ENCODE measurements around the gene NFIB.

The NFIB gene

DNA sequence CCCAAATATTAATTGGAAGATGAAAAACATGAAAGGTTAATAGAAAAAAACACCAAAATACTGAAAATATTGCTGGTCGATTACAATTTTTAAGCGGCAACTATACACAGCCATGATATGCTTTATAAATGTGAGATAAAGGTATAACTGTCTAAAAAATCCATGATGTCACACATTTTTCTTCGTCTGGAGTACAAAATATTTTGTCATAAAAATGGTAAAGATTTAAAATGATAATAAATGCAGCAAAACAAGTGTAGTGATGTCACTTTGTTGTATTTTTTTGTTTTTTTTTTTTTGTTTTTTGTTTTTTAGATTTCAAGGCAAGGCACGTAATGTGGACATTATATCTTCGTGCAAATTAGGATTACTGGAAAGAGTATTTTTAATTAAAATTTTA lies 227.4 kb downstream of the NFIB start:
- no peak for TF ChIP-seq CTCF (IDR thresholded peaks at IDR 0.05; ENCODE audit: low read depth, low read length)

DNA sequence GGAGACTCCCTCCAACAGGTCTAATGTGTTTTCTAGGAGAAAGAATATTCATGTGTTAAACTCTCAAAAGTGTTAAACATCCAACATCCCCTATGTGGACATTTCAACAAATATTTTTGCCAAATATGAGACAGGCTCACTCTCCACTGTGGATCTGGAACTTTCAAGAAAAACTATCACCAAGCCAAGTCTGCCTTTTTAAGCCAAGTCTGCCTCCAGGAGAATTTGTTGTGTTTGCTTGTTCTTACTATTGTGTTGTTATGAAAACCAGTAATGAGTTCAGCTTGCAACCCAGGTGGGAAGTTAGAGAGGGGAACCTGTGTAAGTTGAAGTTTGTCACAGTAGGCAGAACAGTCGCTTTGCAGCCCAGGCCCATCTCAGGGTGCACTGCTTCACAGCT lies 228.1 kb downstream of the NFIB start:
- no peak for TF ChIP-seq CTCF (IDR thresholded peaks at IDR 0.05; ENCODE audit: low read depth, low read length)
- H3K4me3 ChIP-seq (ENCODE audit: low read depth, low read length): no peak overlapping the region

More for the DNA sequence above, 227.4 kb downstream of the NFIB start:
- no peak overlapping the region for H3K4me3 ChIP-seq (ENCODE audit: low read depth, low read length)

DNA sequence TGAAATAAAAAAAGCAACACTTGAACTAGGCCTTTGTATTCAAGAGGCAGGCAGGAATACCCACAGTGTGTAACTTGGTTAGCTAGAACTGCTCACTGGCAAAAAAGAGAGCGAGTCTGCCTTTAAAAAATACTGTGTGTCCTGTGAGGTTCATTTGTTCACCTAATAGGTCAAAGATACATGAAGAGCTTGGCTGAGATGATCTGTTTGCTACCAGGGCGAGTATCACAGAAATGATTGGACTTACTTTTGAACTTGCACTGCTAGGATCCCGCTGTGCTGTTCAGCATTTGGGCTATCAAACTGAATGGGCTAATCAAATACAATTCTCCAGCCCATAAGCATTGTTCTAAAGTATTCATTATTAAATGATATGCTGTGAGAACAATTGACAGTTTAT lies 229.1 kb downstream of the NFIB start:
- no peak overlapping the region for H3K4me3 ChIP-seq (ENCODE audit: low read depth, low read length)
- no peak for TF ChIP-seq CTCF (IDR thresholded peaks at IDR 0.05; ENCODE audit: low read depth, low read length)

DNA sequence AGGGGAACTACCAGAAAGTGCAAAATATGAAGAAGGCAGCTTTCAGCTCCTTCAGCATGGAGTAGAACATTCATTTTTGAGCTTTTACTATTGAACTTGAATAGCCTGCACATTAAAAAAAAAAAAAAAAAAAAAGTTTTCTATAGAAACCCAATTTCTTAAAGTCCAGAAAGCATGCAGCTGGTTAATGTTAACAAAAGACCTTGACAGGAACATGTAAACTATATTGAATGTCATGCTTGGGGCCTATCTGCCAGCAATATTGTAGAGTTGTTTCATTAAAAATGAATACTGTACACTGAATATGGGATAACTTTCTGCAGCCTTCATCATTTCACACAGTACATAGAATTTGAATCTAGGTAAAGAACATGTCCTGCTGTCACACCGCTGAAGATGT lies 230.6 kb downstream of the NFIB start:
- no peak overlapping the region for H3K4me3 ChIP-seq (ENCODE audit: low read depth, low read length)
- TF ChIP-seq CTCF (IDR thresholded peaks at IDR 0.05; ENCODE audit: low read depth, low read length): no peak

- TF ChIP-seq CTCF (IDR thresholded peaks at IDR 0.05; ENCODE audit: low read depth, low read length): no peak
- no peak overlapping the region for H3K4me3 ChIP-seq (ENCODE audit: low read depth, low read length)
Observed at GRCh38 chr9:14082732-14083131, 231.2 kb downstream of the NFIB start.

DNA sequence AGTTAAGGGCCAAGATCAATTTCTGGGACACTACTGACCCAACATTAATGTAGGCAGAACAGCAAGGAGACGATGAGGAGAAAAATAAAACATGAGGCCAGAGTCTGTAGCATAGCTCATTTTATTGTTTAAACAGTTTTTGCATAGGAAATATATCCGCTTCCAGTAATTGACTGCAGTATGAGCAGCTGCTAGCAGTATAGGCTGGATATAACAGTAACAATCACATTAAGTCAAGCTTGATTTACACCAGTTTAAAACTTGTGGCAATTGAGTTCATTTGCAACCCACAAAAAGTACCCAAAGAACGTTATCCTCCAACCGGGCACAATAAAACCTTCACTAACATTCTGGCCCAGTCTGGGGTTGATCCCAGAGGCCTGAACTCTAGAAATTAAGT lies 232.2 kb downstream of the NFIB start:
- no peak overlapping the region for H3K4me3 ChIP-seq (ENCODE audit: low read depth, low read length)
- no peak for TF ChIP-seq CTCF (IDR thresholded peaks at IDR 0.05; ENCODE audit: low read depth, low read length)

DNA sequence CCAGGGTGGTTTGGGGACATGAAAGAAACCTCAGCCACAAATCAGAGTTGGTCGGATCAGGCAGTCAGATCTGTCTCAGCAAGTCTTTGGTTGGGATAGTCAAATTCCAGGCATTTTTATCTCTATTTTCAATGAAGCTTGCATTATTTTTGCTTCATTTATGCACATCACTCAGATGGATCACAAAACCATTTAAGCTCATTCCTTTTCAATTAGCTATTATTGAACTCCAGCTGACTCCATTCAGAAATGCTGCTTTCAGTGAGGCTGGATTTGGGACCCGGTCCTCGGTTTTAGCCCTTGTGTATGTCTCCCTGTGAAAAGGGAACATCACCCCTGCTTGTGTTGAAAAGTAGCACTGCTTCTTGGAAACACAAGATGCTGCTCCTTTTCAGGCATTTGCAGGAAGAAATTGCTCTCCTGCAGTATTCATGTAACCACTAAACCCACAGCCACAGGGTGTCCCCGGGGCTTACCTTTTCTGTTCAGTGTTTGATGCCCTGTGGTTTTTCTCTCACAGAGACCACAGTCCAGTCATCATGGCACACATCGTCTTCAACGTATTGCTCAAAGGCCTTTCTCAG lies 232.9 kb downstream of the NFIB start:
- TF ChIP-seq CTCF (IDR thresholded peaks at IDR 0.05; ENCODE audit: low read depth, low read length): no peak
- H3K4me3 ChIP-seq (ENCODE audit: low read depth, low read length): no peak overlapping the region

Data from WI38 (cell line).